Gastroesophageal sphincter (tissue), 3 donors: ENCODE data around the gene RIPK4.

Experiments used
- CTCF ChIP-seq, 4 experiments: fragments of 200-600 bp in 2 of 4; fragments of 450-650 bp in 2 of 4; sonication (generic) in 1 of 4; IDR thresholded peaks; one replicate each; pipeline ENCODE4 v1.5.1; 2017 to 2019; ENCODE audit warnings: antibody characterized with exemption in 4 of 4, mild to moderate bottlenecking in 2 of 4, moderate library complexity in 2 of 4
- POLR2A ChIP-seq, 2 donors: fragments of 450-650 bp; IDR thresholded peaks; one replicate each; pipeline ENCODE4 v1.6.1; 2017; ENCODE audit warnings: antibody characterized with exemption in 2 of 2, mild to moderate bottlenecking in 2 of 2, moderate library complexity in 1 of 2
- POLR2AphosphoS5 ChIP-seq: sonication (generic); formaldehyde crosslinking; IDR thresholded peaks from one replicate; pipeline ENCODE4 v1.6.1; 2017; ENCODE audit warnings: antibody characterized with exemption

- no peak for TF ChIP-seq POLR2A (IDR thresholded peaks at IDR 0.05)
- no peak for TF ChIP-seq CTCF (IDR thresholded peaks at IDR 0.05)
- TF ChIP-seq POLR2AphosphoS5, result no peak
Observed at GRCh38 chr21:41745971-41746743, 20.7 kb downstream of the RIPK4 start.
